Stimulated activated CD4-positive, alpha-beta T cell treated with anti-CD3 and anti-CD28 coated beads, TNF-alpha, amount 100 ng/mL, for 1 hour (primary cell): ENCODE measurements around the gene MSMB.
"Not testable (repeated sequence)": the region's sequence is repeated elsewhere in the genome, so short reads cannot be mapped to it uniquely, and the experiment has no call there.

ENCODE experiments used
- DNase-seq, 3 donors: peaks; one replicate each; pipeline ENCODE4 v3.0.0-alpha.2; 2020; ENCODE audit warnings: low read depth in 3 of 3, low spot score in 1 of 3

Gene MSMB

GRCh38 chr10:46069771-46070463, 23.8 kb upstream of the MSMB start:
- DNase-seq = no peak

GRCh38 chr10:46068905-46069304, 22.8 kb upstream of the MSMB start:
- DNase-seq = no peak

- DNase-seq = no peak
Observed at GRCh38 chr10:46068117-46068516, 22.0 kb upstream of the MSMB start.

GRCh38 chr10:46064269-46064817, 18.3 kb upstream of the MSMB start:
- no peak for DNase-seq

GRCh38 chr10:46062723-46063428, 16.8 kb upstream of the MSMB start:
- DNase-seq = no peak

GRCh38 chr10:46060706-46061105, 14.6 kb upstream of the MSMB start:
- no peak for DNase-seq

GRCh38 chr10:46057927-46058326, 11.9 kb upstream of the MSMB start:
- not testable (repeated sequence) for DNase-seq

GRCh38 chr10:46057038-46057437, 11.0 kb upstream of the MSMB start:
- no peak for DNase-seq

- DNase-seq = no peak
Observed at GRCh38 chr10:46055771-46056170, 9.7 kb upstream of the MSMB start.

- DNase-seq = no peak
Observed at GRCh38 chr10:46053534-46054434, 7.7 kb upstream of the MSMB start.

- no peak for DNase-seq
Observed at GRCh38 chr10:46052791-46053375, 6.8 kb upstream of the MSMB start.

- no peak for DNase-seq
Observed at GRCh38 chr10:46052057-46052790, 6.2 kb upstream of the MSMB start.

GRCh38 chr10:46050941-46051623, 5.0 kb upstream of the MSMB start:
- DNase-seq = no peak

GRCh38 chr10:46049497-46049831, 3.4 kb upstream of the MSMB start:
- not testable (repeated sequence) for DNase-seq

GRCh38 chr10:46048152-46048551, 2.1 kb upstream of the MSMB start:
- DNase-seq = no peak

GRCh38 chr10:46042527-46042926, 3.5 kb downstream of the MSMB start:
- no peak for DNase-seq

- no peak for DNase-seq
Observed at GRCh38 chr10:46040004-46040403, 6.1 kb downstream of the MSMB start.

- DNase-seq = no peak
Observed at GRCh38 chr10:46037107-46037825, 8.8 kb downstream of the MSMB start.
